B cell (primary cell): ENCODE results near the gene IL10. TPM values are rescaled to one million over a fixed set of nuclear protein-coding genes. Genes with fewer than 3 reads are reported as not detected.

Experiments used
- ATAC-seq: fragments of 200-7000 bp; cut with Tn5 transposase; one replicate; pipeline ENCODE4 v1.10.0; 2021; ENCODE audit warnings: low read depth, mild to moderate bottlenecking, moderate number of reproducible peaks, moderate library complexity
- CTCF ChIA-PET: fragments of 350-600 bp; sonication (Branson Sonifier 250); formaldehyde crosslinking; loops from one replicate; lab custom pipeline; 2021; ENCODE audit warnings: antibody characterized with exemption, inconsistent platforms; lab: Charles Lee
- POLR2A ChIA-PET: fragments of 350-600 bp; sonication (Branson Sonifier 250); formaldehyde crosslinking; loops from one replicate; lab custom pipeline; 2021; ENCODE audit warnings: antibody characterized with exemption; lab: Charles Lee
- DNase-seq: peaks from one replicate; pipeline ENCODE4 v3.0.0; 2013
- H2AFZ ChIP-seq: 2 replicates; pipeline ENCODE4 v1.6.1; 2012; ENCODE audit warnings: mild to moderate bottlenecking, low read depth, low read length; ENCODE audit not compliant: insufficient read depth, poor library complexity, severe bottlenecking
- H3K27ac ChIP-seq, 2 donors: 1 replicate in 1 of 2; 2 replicates in 1 of 2; pipeline ENCODE4 v1.5.1; 2012 to 2013; ENCODE audit warnings: low read length in 2 of 2, mild to moderate bottlenecking in 2 of 2, moderate library complexity in 1 of 2
- H3K27me3 ChIP-seq, 4 experiments: fragments of 200-600 bp in 1 of 4; sonication (generic) in 1 of 4; replicated peaks in 1 of 4; 1 replicate in 2 of 4; 2 replicates in 2 of 4; pipeline versions ENCODE4 v1.6.1 to v1.7.0; 2013 to 2016; ENCODE audit warnings: low read length in 3 of 4, mild to moderate bottlenecking in 2 of 4, mixed read lengths in 1 of 4, moderate library complexity in 1 of 4; ENCODE audit not compliant: insufficient read depth in 4 of 4, control insufficient read depth in 3 of 4; ENCODE audit errors: control extremely low read depth in 1 of 4
- H3K36me3 ChIP-seq, 2 experiments: replicated peaks in 1 of 2; 1 replicate in 1 of 2; 2 replicates in 1 of 2; pipeline versions ENCODE4 v1.6.1 to v1.7.1; 2013; ENCODE audit warnings: low read length in 1 of 2; ENCODE audit not compliant: insufficient read depth in 2 of 2, control insufficient read depth in 1 of 2; ENCODE audit errors: control extremely low read depth in 1 of 2, extremely low read depth in 1 of 2
- H3K4me1 ChIP-seq, 2 donors: fragments of 200-600 bp in 1 of 2; sonication (generic) in 1 of 2; 1 replicate in 1 of 2; 2 replicates in 1 of 2; pipeline versions ENCODE4 v1.5.1 to v1.6.1; 2013 to 2017; ENCODE audit warnings: low read length in 2 of 2; ENCODE audit not compliant: control insufficient read depth in 2 of 2, insufficient read depth in 2 of 2
- H3K4me2 ChIP-seq: replicated peaks from 2 replicates; pipeline ENCODE3; 2012; ENCODE audit warnings: mild to moderate bottlenecking, low read depth, low read length; ENCODE audit not compliant: poor library complexity, severe bottlenecking
- H3K4me3 ChIP-seq, 5 experiments: fragments of 200-600 bp in 1 of 5; sonication (generic) in 1 of 5; 1 replicate in 3 of 5; 2 replicates in 2 of 5; pipeline versions ENCODE4 v1.5.1 to v1.7.0; 2011 to 2016; ENCODE audit warnings: low read length in 4 of 5, mild to moderate bottlenecking in 4 of 5, low read depth in 2 of 5, control low read depth in 1 of 5, moderate library complexity in 1 of 5; ENCODE audit not compliant: insufficient read depth in 1 of 5; ENCODE audit errors: control extremely low read depth in 1 of 5, extremely low read depth in 1 of 5
- H3K79me2 ChIP-seq: fragments of 200-600 bp; sonication (generic); one replicate; pipeline ENCODE4 v1.6.0; 2016; ENCODE audit warnings: low read length; ENCODE audit not compliant: control insufficient read depth, insufficient read depth
- H3K9ac ChIP-seq: fragments of 200-600 bp; sonication (generic); 2 replicates; pipeline ENCODE4 v1.6.1; 2017; ENCODE audit warnings: mild to moderate bottlenecking, low read length, moderate library complexity
- H3K9me3 ChIP-seq, 3 donors: one replicate each; pipeline versions ENCODE4 v1.6.1 to v1.7.1; 2013; ENCODE audit warnings: low read length in 2 of 3; ENCODE audit not compliant: control insufficient read depth in 2 of 3, insufficient read depth in 1 of 3; ENCODE audit errors: control extremely low read depth in 1 of 3
- H4K20me1 ChIP-seq: 2 replicates; pipeline ENCODE4 v1.6.0; 2012; ENCODE audit warnings: mild to moderate bottlenecking, low read length; ENCODE audit not compliant: insufficient read depth, control insufficient read depth, poor library complexity, severe bottlenecking
- H3K27ac Mint-ChIP-seq: one replicate; pipeline ENCODE4 v1.8.0; 2021; ENCODE audit warnings: mixed read lengths
- H3K27me3 Mint-ChIP-seq: one replicate; pipeline ENCODE4 v1.8.0; 2021; ENCODE audit warnings: mixed read lengths
- H3K4me1 Mint-ChIP-seq: one replicate; pipeline ENCODE4 v1.8.0; 2021; ENCODE audit warnings: mixed read lengths
- H3K4me3 Mint-ChIP-seq: one replicate; pipeline ENCODE4 v1.8.0; 2021; ENCODE audit warnings: mixed read lengths
- H3K9me3 Mint-ChIP-seq: one replicate; pipeline ENCODE4 v1.8.0; 2022; ENCODE audit warnings: mixed read lengths; ENCODE audit not compliant: insufficient read depth
- EZH2 ChIP-seq: IDR thresholded peaks from 2 replicates; pipeline ENCODE4 v1.6.1; 2012; ENCODE audit warnings: borderline replicate concordance, low read depth, mild to moderate bottlenecking, moderate library complexity, low read length; ENCODE audit not compliant: insufficient read depth, poor library complexity, severe bottlenecking
- WGBS: methylation state at CpG from one replicate; pipeline ENCODE4 v1.1.5; 2013; ENCODE audit warnings: missing lambda C conversion rate; ENCODE audit not compliant: insufficient coverage; 5-methylcytosine and 5-hydroxymethylcytosine counted together
- intact Hi-C: fragments of 100-400 bp; cut with micrococcal nuclease; formaldehyde crosslinking; loops from one replicate; pipeline ENCODE4 v1.10.0; 2022
- polyA plus RNA-seq: library from polyadenylated mRNA; depleted of rRNA; stranded (reverse); fragments of >200 nt; gene quantifications from 2 replicates; pipeline ENCODE4 v1.2.3, GENCODE V29; 2012
- total RNA-seq, 2 donors: library from RNA; stranded (reverse); fragments of 120-200 nt in 1 of 2; gene quantifications; 1 replicate in 1 of 2; 2 replicates in 1 of 2; pipeline versions ENCODE4 v1.2.3 to v1.2.4, GENCODE V29; 2013 to 2022
- TF ChIP-seq, protein P1 (sequence below): fragments of 200-600 bp; IDR thresholded peaks from one replicate; pipeline ENCODE4 v1.8.0; 2022; ENCODE audit warnings: antibody characterized with exemption, mild to moderate bottlenecking

The IL10 gene
- total and polyA plus RNA-seq, 2 donors (not counting 1 experiment from before 2014, with no cell fraction given), result 0.37 to 0.69 TPM

GRCh38 chr1:206787891-206788290 lies 15.6 kb upstream of the IL10 start:
- ChIA-PET CTCF (interaction anchor here (1.6 to 3.8 kb wide), 4 partner anchors 16 to 124 kb away, joined by 3 to 36 read pairs (median 8); no protein-coding TSS in a partner anchor), POLR2A (no interaction called here)
- H3K27me3 Mint-ChIP-seq, result no peaks in the 10 kb centered on the region
- intact Hi-C loops, result no loop called here
- Histone ChIP-seq H3K9ac (no peak overlapping the region), H3K4me1 (peaks cover 40 to 47% of the 10 kb centered on the region in 2 donors), H3K79me2 (no peaks in the 10 kb centered on the region), H3K4me3 (no peak overlapping the region), H3K27ac (no peak overlapping the region), H4K20me1 (no peaks in the 10 kb centered on the region), H3K9me3 (no peaks in the 10 kb centered on the region), H2AFZ (no peak overlapping the region), H3K4me2 (no peak overlapping the region), H3K27me3 (peaks cover 0 to 4% (median 0%) of the 10 kb centered on the region in 4 experiments), H3K36me3 (no peaks in the 10 kb centered on the region)
- 100% methylated on average over 4 of the region's 5 CpGs for WGBS
- H3K27ac Mint-ChIP-seq, result no peak overlapping the region
- DNase-seq (no peak), ATAC-seq (no peak)
- H3K4me3 Mint-ChIP-seq, result no peak overlapping the region
- no peaks in the 10 kb centered on the region for H3K9me3 Mint-ChIP-seq
- TF ChIP-seq EZH2, result no peak
- TF ChIP-seq, protein P1, sequence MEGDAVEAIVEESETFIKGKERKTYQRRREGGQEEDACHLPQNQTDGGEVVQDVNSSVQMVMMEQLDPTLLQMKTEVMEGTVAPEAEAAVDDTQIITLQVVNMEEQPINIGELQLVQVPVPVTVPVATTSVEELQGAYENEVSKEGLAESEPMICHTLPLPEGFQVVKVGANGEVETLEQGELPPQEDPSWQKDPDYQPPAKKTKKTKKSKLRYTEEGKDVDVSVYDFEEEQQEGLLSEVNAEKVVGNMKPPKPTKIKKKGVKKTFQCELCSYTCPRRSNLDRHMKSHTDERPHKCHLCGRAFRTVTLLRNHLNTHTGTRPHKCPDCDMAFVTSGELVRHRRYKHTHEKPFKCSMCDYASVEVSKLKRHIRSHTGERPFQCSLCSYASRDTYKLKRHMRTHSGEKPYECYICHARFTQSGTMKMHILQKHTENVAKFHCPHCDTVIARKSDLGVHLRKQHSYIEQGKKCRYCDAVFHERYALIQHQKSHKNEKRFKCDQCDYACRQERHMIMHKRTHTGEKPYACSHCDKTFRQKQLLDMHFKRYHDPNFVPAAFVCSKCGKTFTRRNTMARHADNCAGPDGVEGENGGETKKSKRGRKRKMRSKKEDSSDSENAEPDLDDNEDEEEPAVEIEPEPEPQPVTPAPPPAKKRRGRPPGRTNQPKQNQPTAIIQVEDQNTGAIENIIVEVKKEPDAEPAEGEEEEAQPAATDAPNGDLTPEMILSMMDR, result no peak
- H3K4me1 Mint-ChIP-seq, result peaks cover 77% of the 10 kb centered on the region

GRCh38 chr1:206786212-206786886 lies 14.1 kb upstream of the IL10 start:
- no peaks in the 10 kb centered on the region for H3K9me3 ChIP-seq
- no peaks in the 10 kb centered on the region for H3K36me3 ChIP-seq
- no peaks in the 10 kb centered on the region for H4K20me1 ChIP-seq
- POLR2A ChIA-PET, result interaction anchor here (1.0 kb wide), 1 partner anchor 12 kb away, joined by 3 read pairs; no protein-coding TSS in a partner anchor
- H3K4me3 ChIP-seq, result no peak overlapping the region
- peaks cover 52 to 53% of the 10 kb centered on the region in 2 donors for H3K4me1 ChIP-seq
- peaks cover 0 to 4% (median 0%) of the 10 kb centered on the region in 4 experiments for H3K27me3 ChIP-seq
- no peak for TF ChIP-seq EZH2
- TF ChIP-seq, protein P1, result no peak
- intact Hi-C loops, result no loop called here
- Mint-ChIP-seq H3K4me1 (peaks cover 76% of the 10 kb centered on the region), H3K9me3 (no peaks in the 10 kb centered on the region), H3K4me3 (no peak overlapping the region), H3K27ac (no peak overlapping the region), H3K27me3 (no peaks in the 10 kb centered on the region)
- no peak overlapping the region for H2AFZ ChIP-seq
- WGBS, result 100% methylated on average over 1 of the region's 5 CpGs
- ATAC-seq (no peak), DNase-seq (no peak)
- CTCF ChIA-PET, result interaction anchor here (0.6 to 3.8 kb wide), 12 partner anchors 9 to 190 kb away, joined by 3 to 36 read pairs (median 3); partner anchors contain the start of gene FCMR
- no peak overlapping the region for H3K4me2 ChIP-seq
- no peaks in the 10 kb centered on the region for H3K79me2 ChIP-seq
- H3K9ac ChIP-seq, result no peak overlapping the region
- H3K27ac ChIP-seq, result no peak overlapping the region
